ENCODE data around the gene DDX24. TPM values are rescaled to one million over a fixed set of nuclear protein-coding genes. Genes with fewer than 3 reads are reported as not detected.
A peak's percentile ranks its signal among the peaks of the same experiment; 100 is the strongest.

The DDX24 gene
- total RNA-seq, 4 donors from 2014 or later, result 70.2 to 319 (median 87.7) TPM

DNA sequence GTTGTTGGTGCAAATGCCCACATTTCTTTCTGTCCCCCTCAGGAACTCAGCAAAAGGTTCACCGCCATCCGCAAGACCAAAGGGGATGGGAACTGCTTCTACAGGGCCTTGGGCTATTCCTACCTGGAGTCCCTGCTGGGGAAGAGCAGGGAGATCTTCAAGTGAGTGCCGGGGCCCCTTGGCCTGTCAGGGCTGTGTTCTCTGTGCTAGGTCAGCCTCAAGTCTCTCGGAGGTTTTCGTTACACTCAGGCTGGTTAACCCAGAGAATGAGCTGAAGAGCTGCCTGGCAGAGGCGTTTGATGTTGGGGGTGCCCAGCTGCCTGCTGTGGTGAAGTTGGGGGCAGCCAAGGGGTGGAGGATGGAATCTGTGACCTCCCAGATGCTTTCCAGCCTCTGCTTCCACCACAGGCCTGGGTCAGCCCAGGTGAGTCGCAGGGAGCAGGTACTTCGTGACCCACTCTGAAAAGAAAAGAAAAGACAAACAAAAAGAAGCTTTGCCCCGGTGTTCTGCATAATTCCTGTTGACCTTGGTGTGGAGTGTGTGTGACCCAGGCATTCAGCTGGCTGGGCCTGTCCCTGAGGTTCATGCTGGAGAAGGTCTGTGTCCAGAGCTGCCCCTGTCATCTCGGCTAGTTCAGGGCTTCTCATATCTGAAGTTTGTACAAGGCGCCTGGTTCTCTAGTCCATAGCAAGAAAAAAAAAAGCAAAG, 41.9 kb downstream of the DDX24 start:
- H3K27me3 ChIP-seq, result no peaks in the 10 kb centered on the region
- TF ChIP-seq POLR2A (IDR thresholded peaks at IDR 0.05) (no peak), POLR2AphosphoS5 (IDR thresholded peaks at IDR 0.05) (no peak), EP300 (IDR thresholded peaks at IDR 0.05; ENCODE audit: low read depth) (no peak)
- TF ChIP-seq, protein P1, sequence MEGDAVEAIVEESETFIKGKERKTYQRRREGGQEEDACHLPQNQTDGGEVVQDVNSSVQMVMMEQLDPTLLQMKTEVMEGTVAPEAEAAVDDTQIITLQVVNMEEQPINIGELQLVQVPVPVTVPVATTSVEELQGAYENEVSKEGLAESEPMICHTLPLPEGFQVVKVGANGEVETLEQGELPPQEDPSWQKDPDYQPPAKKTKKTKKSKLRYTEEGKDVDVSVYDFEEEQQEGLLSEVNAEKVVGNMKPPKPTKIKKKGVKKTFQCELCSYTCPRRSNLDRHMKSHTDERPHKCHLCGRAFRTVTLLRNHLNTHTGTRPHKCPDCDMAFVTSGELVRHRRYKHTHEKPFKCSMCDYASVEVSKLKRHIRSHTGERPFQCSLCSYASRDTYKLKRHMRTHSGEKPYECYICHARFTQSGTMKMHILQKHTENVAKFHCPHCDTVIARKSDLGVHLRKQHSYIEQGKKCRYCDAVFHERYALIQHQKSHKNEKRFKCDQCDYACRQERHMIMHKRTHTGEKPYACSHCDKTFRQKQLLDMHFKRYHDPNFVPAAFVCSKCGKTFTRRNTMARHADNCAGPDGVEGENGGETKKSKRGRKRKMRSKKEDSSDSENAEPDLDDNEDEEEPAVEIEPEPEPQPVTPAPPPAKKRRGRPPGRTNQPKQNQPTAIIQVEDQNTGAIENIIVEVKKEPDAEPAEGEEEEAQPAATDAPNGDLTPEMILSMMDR (IDR thresholded peaks at IDR 0.05), result no peak
- intact Hi-C loops (cut with DNase I; ENCODE audit: low total_unique reads), result loop anchor here (5.0 kb wide), 1 partner anchor 98 kb away; no protein-coding TSS in a partner anchor
- 91% methylated on average over 11 of the region's 11 CpGs; no CpG with 5 or more reads in 1 of the 2 donors for WGBS, 2 donors (ENCODE audit: low coverage in 1 of 2)
- no peak overlapping the region for H3K4me3 ChIP-seq
- no peak overlapping the region for H3K27ac ChIP-seq
- no peaks in the 10 kb centered on the region for H3K4me1 ChIP-seq
- H3K36me3 ChIP-seq, result no peaks in the 10 kb centered on the region
- in situ Hi-C loops (cut with MboI; ENCODE audit: low pct_ligation_motif_present in 1 of 4, low pct_unique_long_range_greater_than_20kb in 1 of 4, low sequenced_read_pairs in 3 of 4), result loop anchor here in 3 of 4 donors (5.0 to 10.0 kb wide), 2 partner anchors 96 to 98 kb away; no protein-coding TSS in a partner anchor
- no peaks in the 10 kb centered on the region for H3K9me3 ChIP-seq
- no peak for DNase-seq

DNA sequence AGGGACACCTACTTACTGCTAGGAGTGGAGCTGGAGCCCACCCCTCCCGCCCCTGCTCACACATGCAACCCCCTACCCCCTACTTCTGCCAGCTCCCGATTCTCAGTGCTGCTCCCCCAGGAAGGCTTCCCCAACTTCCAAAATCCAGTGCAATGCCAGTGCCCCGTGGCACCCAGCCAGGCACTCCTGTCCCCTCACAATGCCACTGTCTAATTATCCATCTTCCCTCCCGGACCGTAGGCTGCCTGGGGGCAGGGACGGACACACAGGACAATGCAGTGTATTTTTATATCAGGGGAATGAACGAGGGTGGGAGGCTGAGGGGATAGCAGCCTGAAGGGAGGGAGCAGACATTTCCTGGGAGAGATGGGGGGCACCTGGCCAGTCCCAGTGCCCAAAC, 42.5 kb downstream of the DDX24 start:
- DNase-seq, result no peak
- TF ChIP-seq POLR2AphosphoS5 (IDR thresholded peaks at IDR 0.05), result no peak
- TF ChIP-seq, protein P1 (IDR thresholded peaks at IDR 0.05), result no peak
- no peak for TF ChIP-seq POLR2A (IDR thresholded peaks at IDR 0.05)
- no peak for TF ChIP-seq EP300 (IDR thresholded peaks at IDR 0.05; ENCODE audit: low read depth)
- Histone ChIP-seq H3K27me3 (no peaks in the 10 kb centered on the region), H3K36me3 (no peaks in the 10 kb centered on the region), H3K4me3 (no peak overlapping the region), H3K4me1 (no peaks in the 10 kb centered on the region), H3K27ac (no peak overlapping the region), H3K9me3 (no peaks in the 10 kb centered on the region)
- intact Hi-C loops (cut with DNase I; ENCODE audit: low total_unique reads) (loop anchor here (5.0 kb wide), 1 partner anchor 99 kb away; no protein-coding TSS in a partner anchor), in situ Hi-C loops (cut with MboI; ENCODE audit: low pct_ligation_motif_present in 1 of 4, low pct_unique_long_range_greater_than_20kb in 1 of 4, low sequenced_read_pairs in 3 of 4) (loop anchor here in 3 of 4 donors (5.0 to 10.0 kb wide), 2 partner anchors 96 to 99 kb away; no protein-coding TSS in a partner anchor)
- WGBS, 2 donors (ENCODE audit: low coverage in 1 of 2), result 81 to 100% methylated on average over 1 to 7 of the region's 7 CpGs

DNA sequence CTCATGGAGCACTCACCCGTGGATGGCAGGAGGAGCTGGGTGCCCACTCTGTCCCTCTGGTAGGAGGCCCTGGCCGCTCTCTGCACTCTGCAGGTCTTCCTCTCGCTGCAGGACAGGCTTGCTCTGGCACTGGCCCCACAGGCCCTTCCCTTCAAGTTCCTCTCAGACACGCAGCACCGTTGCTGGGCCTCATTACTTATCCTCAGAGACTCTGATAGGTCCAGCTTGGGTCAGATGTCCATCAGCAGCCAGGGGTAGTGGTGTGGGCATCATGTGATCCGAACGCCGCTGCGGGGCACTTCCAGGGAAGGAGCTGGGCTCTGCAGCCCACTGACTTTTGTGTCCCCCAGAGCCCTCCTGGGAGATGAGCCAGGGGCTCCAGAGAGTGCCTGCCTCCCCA, 43.0 kb downstream of the DDX24 start:
- H3K27ac ChIP-seq, result no peak overlapping the region
- no peaks in the 10 kb centered on the region for H3K4me1 ChIP-seq
- intact Hi-C loops (cut with DNase I; ENCODE audit: low total_unique reads), result loop anchor here (5.0 kb wide), 1 partner anchor 99 kb away; no protein-coding TSS in a partner anchor
- no peaks in the 10 kb centered on the region for H3K27me3 ChIP-seq
- no peaks in the 10 kb centered on the region for H3K36me3 ChIP-seq
- no peak for TF ChIP-seq POLR2AphosphoS5 (IDR thresholded peaks at IDR 0.05)
- no peak for TF ChIP-seq EP300 (IDR thresholded peaks at IDR 0.05; ENCODE audit: low read depth)
- TF ChIP-seq, protein P1 (IDR thresholded peaks at IDR 0.05), result no peak
- TF ChIP-seq POLR2A (IDR thresholded peaks at IDR 0.05), result no peak
- H3K9me3 ChIP-seq, result no peaks in the 10 kb centered on the region
- DNase-seq, result no peak
- 90% methylated on average over 9 of the region's 9 CpGs; no CpG with 5 or more reads in 1 of the 2 donors for WGBS, 2 donors (ENCODE audit: low coverage in 1 of 2)
- H3K4me3 ChIP-seq, result no peak overlapping the region
- in situ Hi-C loops (cut with MboI; ENCODE audit: low pct_ligation_motif_present in 1 of 4, low pct_unique_long_range_greater_than_20kb in 1 of 4, low sequenced_read_pairs in 3 of 4), result loop anchor here in 3 of 4 donors (5.0 to 10.0 kb wide), 2 partner anchors 97 to 99 kb away; no protein-coding TSS in a partner anchor

DNA sequence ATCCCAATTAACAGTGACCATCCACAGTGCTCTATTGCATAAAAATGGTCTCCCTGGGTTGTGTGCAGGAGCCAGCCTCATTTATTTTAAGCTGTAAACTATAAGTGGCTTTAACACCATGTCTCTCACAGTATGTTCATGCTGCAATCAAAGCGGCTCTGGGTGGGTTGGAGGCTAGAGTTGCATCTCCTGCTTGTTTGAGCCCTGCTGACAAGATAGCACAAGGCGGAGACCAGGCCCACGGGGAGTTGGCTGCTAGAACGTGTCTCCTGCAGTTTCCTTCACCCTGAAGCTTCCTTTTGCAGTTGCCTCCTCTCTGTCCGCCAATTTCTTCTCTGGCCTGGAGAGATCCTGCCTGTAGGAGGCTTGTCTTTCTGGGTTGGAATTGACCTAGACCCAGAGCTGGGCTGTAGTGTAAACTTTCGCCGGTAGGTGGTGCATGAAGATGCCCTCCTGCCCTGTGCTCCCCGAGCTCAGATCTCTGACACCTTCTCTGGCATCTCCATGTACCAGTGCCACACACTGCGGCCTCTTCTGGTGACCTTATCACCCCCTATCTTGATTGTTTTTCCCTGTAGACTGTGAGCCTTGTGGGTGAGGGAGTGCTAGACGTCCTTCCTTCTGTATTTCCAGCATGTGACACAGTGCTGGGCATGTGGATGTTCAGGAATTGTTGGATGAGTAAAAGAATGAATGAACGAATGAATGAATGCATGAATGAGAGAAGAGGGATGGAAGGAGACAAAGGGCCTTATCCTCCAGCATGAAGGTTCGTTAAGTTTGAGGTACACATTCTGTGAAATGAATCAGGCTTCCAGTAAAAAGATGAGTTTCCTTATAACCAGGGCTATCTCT, 44.5 kb downstream of the DDX24 start:
- no peaks in the 10 kb centered on the region for H3K36me3 ChIP-seq
- H3K27me3 ChIP-seq, result no peaks in the 10 kb centered on the region
- WGBS, 2 donors (ENCODE audit: low coverage in 1 of 2), result 37 to 44% methylated on average over 3 to 12 of the region's 12 CpGs
- H3K4me1 ChIP-seq, result peaks cover 0 to 5% (median 0%) of the 10 kb centered on the region in 4 donors
- no peak overlapping the region for H3K4me3 ChIP-seq
- peak; percentile 81 for DNase-seq
- intact Hi-C loops (cut with DNase I; ENCODE audit: low total_unique reads) (loop anchor here (5.0 kb wide), 1 partner anchor 101 kb away; no protein-coding TSS in a partner anchor), in situ Hi-C loops (cut with MboI; ENCODE audit: low pct_ligation_motif_present in 1 of 4, low pct_unique_long_range_greater_than_20kb in 1 of 4, low sequenced_read_pairs in 3 of 4) (loop anchor here in 3 of 4 donors (5.0 to 10.0 kb wide), 2 partner anchors 98 to 101 kb away; no protein-coding TSS in a partner anchor)
- H3K9me3 ChIP-seq, result no peaks in the 10 kb centered on the region
- no peak overlapping the region for H3K27ac ChIP-seq
- TF ChIP-seq EP300 (IDR thresholded peaks at IDR 0.05; ENCODE audit: low read depth), result no peak
- no peak for TF ChIP-seq POLR2A (IDR thresholded peaks at IDR 0.05)
- TF ChIP-seq POLR2AphosphoS5 (IDR thresholded peaks at IDR 0.05), result no peak
- TF ChIP-seq, protein P1 (IDR thresholded peaks at IDR 0.05), result peak; percentile 80 to 89 (median 81)

All from transverse colon (tissue), 4 donors.